Stimulated activated CD8-positive, alpha-beta memory T cell treated with anti-CD3 and anti-CD28 coated beads, Interleukin-4, amount 100 ng/mL, for 24 hours (primary cell): ENCODE measurements around the gene HEPHL1.

Source experiments
- DNase-seq: peaks from one replicate; pipeline ENCODE4 v3.0.0-alpha.2; 2020; ENCODE audit warnings: low read depth

Gene HEPHL1

GRCh38 chr11:94025690-94026394 lies 4.7 kb downstream of the HEPHL1 start:
- no peak for DNase-seq

GRCh38 chr11:94027210-94027609 lies 6.1 kb downstream of the HEPHL1 start:
- DNase-seq: no peak

DNA sequence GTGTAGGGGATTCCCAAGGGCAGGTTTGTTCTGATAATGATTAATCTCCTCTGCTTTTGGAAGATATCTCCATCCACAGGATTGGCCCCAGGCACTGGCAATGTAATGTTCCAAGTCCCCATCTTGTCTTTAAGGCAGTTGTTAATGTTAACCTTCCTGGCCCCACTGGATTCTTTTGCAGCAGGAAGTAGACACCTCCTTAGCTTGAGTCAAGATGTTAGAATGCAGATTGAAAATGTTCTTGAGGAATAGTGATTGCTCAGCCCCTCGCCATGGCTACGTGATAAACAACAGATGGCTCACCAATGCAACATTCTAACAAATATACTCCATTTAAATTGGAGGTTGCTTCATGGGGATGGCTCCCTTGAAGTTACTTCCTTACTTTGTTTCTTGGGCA lies 7.3 kb downstream of the HEPHL1 start:
- DNase-seq: no peak

DNA sequence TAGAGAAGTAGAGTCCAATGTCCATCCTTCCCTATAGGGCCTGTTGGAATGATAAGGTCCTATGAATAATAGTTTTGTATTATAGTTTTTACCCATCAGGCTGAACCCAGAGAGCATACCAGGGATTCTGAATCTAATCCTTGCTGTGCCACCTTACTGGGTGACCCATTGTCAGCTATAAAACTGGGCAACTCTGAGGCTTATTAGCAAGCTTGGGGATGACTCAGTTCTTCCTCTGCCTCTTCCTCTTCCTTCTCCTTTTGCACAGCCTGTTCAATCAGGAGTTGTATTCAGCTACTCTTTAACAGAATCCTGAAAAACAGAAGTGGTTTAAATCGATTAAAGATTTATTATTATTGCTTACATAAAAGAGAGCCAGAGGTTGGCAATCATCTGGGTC lies 8.9 kb downstream of the HEPHL1 start:
- no peak for DNase-seq

- DNase-seq: no peak
Measured at GRCh38 chr11:94031625-94032024, 10.5 kb downstream of the HEPHL1 start.

DNA sequence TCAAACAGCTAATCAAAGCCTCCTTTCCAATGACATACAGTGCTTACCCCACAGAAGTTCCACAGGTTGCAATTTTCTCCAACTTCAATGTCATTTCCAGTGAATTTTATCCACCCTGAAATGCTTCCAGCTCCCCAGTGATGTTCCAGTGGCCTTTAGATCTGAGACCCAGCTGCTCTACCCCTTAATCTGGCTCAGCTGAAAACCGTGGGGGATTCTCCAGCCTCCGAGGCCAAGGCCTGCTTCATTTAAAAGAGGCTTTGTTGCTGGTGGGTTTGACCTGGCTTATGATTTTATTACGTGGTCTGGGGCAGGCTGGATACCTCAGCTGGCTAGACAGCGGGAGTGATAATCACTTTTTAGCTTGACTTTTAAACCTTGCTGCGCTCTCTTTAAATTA lies 10.9 kb downstream of the HEPHL1 start:
- DNase-seq: no peak

DNA sequence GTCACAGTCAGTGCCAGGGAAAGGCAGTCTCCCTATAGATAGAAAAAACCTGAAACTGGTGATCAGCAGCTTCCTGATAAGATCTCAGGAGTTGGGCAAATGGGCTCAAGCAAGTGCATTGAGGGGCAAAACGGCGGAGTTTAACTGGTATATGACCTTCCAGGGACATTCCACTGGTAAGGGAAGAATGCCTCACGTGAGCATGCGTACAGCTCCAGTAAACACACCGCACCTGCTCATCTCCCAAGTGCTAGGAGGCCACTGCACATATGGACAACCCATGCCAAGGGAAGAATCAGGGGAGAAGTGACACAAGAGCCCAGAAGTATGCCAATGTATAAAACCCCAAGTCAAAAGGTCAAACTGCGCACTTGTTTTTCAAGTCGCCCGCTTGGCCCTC lies 11.6 kb downstream of the HEPHL1 start:
- no peak for DNase-seq

- DNase-seq: no peak
Measured at GRCh38 chr11:94034207-94034606, 13.1 kb downstream of the HEPHL1 start.

DNA sequence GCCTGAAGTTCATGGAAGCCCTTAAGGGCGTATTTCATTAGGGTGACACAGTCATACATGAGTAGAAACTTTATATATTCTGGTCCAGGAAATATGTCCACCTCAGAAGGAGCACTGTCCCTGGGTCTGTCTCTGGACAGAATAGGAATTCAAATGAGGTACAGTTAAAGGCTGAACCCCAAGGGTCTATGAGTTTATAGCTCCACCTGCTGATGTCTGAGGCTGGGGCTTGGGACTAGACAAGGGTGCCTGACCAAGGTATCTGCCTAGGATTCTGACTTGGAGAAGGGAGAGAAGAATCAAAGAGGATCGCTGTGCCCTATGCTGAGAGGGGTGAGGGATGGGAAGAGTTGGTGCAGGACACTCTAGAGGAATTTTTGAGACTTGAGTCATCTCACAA lies 14.9 kb downstream of the HEPHL1 start:
- DNase-seq: no peak

GRCh38 chr11:94043241-94043640 lies 22.1 kb downstream of the HEPHL1 start:
- DNase-seq: no peak

GRCh38 chr11:94046796-94047195 lies 25.6 kb downstream of the HEPHL1 start:
- DNase-seq: no peak

GRCh38 chr11:94048032-94048709 lies 27.0 kb downstream of the HEPHL1 start:
- no peak for DNase-seq

DNA sequence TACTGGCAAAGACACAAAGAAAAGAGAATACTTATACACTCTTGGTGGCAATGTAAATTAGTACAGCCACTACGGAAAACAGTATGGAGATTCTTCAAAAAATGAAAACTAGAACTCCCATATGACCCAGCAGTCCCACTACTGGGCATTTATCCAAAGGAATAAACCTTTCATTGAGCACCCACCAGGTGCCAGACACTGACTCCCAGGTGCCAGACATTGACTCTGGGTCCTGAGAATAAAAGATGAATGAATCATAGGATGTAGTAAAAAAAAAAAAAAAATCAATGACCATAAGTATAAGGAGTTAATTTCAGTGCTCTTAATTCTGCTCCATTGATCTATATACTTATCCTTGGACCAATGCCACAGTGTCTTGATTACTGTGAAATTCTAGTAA lies 28.2 kb downstream of the HEPHL1 start:
- DNase-seq: no peak

DNA sequence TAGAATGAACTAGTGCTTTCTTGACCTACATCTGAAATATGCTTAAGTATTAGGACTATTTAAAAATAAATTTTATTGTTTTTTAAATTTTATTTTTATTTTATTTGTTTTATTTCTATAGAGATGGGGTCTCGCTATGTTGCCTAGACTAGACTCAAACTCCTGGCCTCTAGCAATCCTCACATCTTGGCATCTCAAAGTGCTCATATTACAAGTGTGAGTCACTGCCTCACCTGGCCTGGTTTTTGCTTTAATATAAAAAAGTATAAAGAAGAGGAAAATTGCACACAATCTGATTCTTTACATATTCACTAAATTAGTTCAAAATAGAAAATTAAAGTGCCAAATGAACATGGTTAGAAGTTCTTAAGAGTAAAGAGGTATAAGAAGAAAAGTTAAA lies 37.5 kb downstream of the HEPHL1 start:
- no peak for DNase-seq

DNA sequence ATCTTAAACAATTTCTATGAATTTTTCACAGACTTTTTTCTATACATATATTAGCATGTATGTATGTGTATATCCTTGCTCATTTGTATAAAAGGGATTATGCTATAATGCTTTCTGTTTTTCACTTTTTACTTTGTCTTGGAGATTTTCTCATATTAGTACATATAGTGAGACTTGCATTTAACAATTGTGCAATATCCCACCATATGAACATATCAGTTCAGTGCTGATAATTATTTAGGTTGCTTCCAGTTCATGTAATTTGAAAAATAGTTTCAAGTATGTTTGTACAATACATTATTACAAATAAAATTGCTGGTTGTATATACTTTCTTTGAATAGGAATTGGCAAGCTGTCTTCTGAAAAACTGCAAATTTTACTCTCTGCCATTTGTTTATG lies 37.9 kb downstream of the HEPHL1 start:
- no peak for DNase-seq

DNA sequence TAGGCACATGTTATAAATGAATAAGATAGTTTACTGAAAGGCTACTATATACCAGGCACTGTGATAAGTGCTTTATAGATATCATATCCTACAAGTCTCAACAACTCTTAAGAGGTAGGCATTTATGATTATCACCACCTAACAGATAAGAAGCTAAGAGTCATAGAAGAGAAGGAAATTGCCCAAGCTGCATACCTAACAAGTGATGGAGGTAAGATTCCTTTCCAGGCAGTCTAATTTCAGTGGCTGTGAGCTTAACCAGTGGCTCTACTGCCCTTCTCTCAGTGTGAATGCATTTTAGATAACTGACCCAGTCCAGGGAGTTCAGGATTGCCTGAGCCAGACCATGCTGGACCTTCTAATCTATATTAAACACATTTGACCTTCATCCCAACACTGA lies 39.2 kb downstream of the HEPHL1 start:
- no peak for DNase-seq

DNA sequence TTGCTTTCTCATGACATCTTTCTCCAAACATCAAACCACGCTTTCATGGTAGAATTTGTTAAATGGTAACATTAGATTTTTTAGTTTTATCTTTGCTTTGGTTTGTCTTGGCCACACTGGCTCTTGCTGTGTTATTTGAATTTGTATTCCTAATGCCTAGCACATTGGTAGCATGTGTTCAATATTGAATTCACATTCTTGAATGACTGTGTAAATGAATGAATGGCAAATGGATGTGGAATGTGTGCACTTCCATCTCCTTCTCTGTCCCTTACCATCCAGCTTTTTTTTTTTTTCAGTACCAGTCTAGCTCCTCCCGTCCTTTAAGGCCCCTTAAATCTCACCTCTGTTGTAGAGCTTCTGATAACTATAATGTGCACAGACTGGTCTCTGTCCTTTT lies 41.2 kb downstream of the HEPHL1 start:
- DNase-seq: no peak

DNA sequence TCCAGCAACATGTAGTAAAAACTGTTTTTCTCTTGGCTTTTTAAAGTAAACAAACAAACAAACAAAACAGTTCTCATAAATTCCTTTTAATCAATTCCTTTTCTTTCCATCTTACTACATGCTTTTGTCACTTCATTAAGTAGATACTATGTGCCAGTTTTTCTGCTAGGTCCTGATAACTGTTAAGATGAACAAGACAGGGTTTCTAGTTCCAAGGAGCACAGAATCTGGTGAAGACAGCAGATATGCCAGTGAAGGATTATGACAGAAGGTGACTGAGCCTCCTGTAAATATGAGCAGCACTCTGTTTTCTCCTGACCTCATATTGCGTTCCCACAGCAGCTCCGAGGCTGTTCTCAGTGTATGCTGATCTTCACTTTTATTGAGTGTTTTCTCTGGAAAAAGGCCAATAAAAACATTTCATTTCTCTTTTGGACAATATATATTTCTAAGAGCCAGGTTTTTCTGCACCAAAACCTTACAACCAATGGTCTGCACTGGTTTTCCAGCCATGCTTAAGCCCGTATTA lies 45.8 kb downstream of the HEPHL1 start:
- DNase-seq: no peak

DNA sequence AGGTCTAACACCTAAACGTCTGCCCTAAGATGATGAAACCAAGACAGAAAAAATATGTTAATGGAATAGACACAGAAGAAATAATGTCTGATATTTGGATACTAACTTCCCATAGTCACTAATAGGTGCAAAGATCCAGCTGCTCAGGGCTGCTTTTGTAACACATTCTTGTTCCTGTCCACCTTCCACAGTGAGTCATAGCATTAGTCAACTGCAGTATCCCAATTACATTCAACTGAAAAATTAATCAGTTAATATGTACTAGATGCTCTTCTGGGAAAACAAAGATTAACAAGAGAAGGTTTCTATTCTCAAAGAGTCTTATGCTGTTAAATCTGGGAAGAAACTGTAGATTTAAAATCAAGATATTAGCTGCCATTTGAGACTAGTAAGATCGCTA lies 47.6 kb downstream of the HEPHL1 start:
- no peak for DNase-seq

GRCh38 chr11:94077552-94078293 lies 56.6 kb downstream of the HEPHL1 start:
- DNase-seq: no peak

DNA sequence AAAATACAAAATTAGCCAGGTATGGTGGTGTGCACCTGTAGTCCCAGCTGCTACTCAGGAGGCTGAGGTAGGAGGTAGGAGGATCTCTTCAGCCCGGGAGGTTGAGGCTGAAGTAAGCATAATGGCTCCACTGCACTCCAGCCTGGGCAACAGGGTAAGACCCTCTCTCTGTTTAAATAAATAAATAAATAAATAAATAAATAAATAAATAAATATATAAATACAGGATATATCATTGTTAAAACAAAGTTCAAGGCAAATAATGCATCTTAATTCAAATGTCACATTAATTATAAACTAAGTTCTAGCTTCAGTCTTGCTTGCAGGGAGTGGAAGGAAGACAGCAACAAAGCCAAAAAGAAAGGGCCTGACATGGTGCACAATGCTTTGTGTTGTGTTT lies 63.0 kb downstream of the HEPHL1 start:
- DNase-seq: no peak

DNA sequence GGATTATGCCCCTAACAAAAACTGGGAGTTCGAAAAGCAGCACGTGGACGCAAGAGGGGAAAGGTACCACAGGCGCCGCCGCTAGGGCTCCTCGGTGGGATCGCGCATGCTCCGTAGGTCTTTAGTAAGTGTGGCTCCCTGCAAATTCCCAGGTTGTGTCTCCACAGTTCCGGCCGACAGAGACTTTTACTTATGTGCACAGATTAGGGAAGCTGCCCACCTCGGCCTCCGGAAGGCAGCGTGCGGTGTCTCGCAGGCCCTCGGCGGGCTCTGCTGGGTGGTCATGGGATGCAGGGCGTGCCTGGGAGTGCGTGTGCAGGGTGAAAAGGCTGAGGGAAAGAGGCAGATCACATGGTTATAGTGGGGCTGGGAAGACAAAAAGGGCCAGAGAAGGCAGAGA lies 67.8 kb downstream of the HEPHL1 start:
- DNase-seq: no peak

- DNase-seq: no peak
Measured at GRCh38 chr11:94089341-94089740, 68.2 kb downstream of the HEPHL1 start.
